Fibroblast of mammary gland (primary cell): ENCODE measurements around the gene AGMAT.

Source experiments
- DNase-seq: peaks from one replicate; pipeline ENCODE4 v3.0.0-alpha.2; 2010; ENCODE audit warnings: low read depth
- H3K4me3 ChIP-seq: 2 replicates; pipeline ENCODE4 v1.5.1; 2011; ENCODE audit warnings: low read depth, mild to moderate bottlenecking, low read length, moderate library complexity; ENCODE audit not compliant: control insufficient read depth
- TF ChIP-seq, protein P1 (sequence below): conservative IDR thresholded peaks from 2 replicates; pipeline ENCODE4 v1.5.1; 2011; ENCODE audit warnings: low read depth, low read length, inconsistent platforms; ENCODE audit not compliant: control insufficient read depth, insufficient read depth

Gene AGMAT

DNA sequence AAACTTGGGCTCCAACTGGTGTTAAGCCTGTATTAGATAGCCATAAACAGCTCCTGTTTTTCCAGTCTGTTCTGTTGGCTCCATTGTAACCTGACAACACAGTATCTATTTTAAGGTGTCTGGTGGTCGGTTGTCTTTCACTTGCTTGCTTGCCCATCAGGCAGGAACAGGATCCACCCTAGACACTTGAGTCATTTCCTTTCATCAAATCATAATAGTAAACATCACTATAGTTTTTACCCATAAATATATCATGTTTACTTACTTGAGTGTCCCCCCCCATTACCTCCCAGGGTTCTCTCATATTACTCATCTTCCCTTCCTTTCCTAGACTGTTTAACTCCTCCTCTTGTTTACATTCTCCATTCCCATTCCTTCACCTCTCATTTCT is 35.3 kb upstream of the AGMAT start:
- DNase-seq, result peak; percentile 66
- TF ChIP-seq, protein P1, sequence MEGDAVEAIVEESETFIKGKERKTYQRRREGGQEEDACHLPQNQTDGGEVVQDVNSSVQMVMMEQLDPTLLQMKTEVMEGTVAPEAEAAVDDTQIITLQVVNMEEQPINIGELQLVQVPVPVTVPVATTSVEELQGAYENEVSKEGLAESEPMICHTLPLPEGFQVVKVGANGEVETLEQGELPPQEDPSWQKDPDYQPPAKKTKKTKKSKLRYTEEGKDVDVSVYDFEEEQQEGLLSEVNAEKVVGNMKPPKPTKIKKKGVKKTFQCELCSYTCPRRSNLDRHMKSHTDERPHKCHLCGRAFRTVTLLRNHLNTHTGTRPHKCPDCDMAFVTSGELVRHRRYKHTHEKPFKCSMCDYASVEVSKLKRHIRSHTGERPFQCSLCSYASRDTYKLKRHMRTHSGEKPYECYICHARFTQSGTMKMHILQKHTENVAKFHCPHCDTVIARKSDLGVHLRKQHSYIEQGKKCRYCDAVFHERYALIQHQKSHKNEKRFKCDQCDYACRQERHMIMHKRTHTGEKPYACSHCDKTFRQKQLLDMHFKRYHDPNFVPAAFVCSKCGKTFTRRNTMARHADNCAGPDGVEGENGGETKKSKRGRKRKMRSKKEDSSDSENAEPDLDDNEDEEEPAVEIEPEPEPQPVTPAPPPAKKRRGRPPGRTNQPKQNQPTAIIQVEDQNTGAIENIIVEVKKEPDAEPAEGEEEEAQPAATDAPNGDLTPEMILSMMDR, result no peak
- H3K4me3 ChIP-seq, result no peak overlapping the region

DNA sequence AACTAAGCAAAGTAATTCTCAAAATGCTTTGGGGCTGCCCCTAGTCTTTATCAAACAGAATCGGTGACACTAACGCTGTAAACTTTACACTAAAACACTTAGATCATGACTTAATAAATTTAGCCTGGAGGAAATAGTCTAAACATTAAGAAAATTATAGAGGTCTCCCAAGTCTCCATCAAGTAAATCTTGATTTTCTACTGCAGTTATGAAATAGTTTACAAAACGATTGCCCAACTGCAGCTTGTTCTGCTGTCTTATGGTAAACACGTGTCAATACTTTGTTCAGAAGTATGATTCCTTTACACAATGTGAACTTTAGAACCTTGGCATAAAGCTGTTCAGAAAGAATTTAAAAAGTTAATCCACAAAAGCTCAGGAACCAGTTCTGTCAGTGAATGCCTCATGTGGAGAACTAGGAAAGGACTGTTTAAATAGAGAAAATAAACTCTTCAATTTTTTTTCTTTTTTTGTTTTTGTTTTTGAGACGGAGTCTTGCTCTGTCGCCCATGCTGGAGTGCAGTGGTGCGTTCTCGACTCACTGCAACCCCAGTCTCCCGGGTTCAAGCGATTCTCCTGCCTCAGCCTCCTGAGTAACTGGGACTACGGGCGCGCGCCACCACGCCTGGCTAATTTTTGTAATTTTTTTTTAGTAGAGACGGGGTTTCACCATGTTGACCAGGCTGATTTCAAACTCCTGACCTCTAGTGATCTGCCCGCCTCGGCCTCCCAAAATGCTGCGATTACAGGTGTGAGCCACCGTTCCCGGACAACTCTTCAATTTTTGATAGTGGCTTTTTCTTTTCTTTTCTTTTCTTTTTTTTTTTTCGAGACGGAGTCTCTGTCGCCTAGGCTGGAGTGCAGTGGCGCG is 34.0 kb upstream of the AGMAT start:
- peak; percentile 86 for DNase-seq
- TF ChIP-seq, protein P1, result no peak
- peak overlapping the region; percentile 93 for H3K4me3 ChIP-seq

DNA sequence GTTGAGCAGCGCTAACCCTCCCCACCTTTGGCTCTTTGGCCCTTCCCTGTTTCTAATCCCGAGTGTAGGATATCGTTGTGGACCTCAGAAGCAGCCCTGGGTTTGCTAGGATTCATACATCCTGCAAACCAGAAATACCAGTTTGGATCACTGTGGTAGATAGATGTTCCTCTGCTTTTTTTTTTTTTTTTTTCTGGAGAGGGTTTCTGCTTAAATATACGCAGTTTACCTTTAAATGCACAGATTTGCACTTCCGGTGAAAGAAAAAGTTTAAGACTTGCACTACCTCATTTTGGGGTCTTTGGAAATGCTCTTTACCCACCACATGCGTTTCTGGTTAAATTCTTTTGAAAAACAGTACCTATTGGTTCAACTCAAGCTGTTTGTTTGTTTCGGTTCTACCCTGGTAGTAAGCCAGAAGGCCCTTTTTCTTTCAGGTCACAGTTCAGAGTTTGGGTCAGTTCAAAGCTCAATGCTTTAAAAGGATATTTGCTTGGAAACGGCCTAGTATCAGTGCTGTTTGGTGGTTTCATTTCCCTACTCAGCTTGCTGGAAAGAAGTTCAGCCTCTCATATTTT is 33.3 kb upstream of the AGMAT start:
- DNase-seq, result peak; percentile 15
- TF ChIP-seq, protein P1, result no peak
- H3K4me3 ChIP-seq, result peak overlapping the region; percentile 93

DNA sequence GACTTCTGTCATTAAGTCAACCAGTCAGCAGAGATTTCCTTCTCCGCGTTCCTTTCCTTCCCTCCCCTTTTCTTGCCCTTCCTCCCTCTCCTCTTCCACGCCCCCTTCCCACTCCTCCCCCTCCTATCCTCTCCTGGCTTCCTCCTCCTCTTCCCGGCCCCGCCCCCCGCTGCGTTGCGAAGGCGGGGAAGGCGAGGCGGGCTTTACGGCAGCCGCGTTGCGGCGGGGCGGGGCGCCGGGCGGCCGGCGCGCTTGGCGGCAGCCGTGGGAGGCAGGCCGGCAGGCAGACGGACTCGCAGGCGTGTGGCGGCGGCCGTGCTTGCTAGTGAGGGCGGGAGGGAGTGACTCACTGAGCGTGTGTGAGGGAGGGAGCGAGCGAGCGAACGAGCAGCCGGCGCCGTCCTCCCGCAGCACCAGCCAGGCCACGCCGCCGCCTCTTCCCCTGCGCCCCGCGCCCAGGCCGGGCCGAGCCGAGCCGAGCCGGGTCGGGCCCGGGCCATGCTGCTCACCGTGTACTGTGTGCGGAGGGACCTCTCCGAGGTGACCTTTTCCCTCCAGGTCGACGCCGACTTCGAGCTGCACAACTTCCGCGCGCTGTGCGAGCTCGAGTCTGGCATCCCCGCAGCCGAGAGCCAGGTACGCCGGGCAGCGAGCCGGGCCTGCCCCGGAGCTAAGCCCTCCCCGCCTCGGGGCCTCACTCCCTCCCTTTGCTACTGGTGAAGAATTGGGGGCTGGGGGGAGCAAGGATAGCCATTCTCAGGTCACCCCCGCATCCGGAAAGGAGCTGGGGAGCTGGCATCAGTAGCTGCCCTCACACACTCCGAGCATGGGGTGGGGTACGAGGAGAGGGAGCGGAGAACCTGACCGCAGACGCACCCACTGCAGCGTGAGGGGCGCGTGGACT is 32.6 kb upstream of the AGMAT start, which contains the start of gene DDI2:
Gene DDI2 (plus strand): TSS at position 286 of the 904 bp plus-strand sequence. CDS start 213 bp downstream, at position 499.
- peak; percentile 97 for DNase-seq
- peak within 1 kb of the TSS; percentile 93 for H3K4me3 ChIP-seq
- TF ChIP-seq, protein P1, result no peak

DNA sequence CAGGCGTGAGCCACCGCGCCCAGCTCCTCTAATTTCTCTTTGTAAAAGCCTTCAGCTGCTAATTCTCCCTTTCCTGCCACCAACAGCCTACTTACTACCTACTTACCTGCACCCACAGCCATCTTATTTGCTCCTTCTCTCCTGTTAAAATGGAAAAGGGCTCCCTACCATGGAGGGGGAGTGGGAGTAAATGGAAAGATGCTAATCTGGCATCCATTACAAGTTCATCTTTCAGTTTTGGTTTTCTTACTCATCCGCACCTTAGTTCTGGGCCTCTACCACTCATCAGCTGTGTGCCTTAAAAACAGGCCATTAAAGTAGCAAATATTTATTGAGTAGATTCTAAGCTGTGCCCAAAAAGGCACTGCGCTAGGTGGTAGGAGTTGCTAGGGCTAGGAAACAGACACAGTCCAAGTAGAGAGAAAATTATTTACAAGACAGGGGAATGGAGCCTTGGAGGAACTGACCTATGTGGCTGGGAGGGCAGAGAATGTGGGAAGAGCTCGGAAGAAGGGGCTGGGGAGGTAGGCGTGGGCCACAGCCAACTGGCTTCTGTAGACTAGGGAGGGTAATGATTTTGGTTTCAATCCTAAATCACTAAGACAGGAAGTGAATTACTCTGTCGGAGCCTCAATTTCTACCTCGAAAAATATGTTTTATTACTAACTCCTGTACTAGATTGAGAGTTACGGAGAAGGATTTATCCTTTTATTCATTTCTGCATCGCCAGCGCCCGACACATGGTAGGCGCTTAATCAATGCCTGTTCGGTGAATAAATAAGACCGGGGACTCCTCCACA is 31.7 kb upstream of the AGMAT start:
- DNase-seq, result peak; percentile 56
- H3K4me3 ChIP-seq, result peak overlapping the region; percentile 64
- TF ChIP-seq, protein P1, result no peak

DNA sequence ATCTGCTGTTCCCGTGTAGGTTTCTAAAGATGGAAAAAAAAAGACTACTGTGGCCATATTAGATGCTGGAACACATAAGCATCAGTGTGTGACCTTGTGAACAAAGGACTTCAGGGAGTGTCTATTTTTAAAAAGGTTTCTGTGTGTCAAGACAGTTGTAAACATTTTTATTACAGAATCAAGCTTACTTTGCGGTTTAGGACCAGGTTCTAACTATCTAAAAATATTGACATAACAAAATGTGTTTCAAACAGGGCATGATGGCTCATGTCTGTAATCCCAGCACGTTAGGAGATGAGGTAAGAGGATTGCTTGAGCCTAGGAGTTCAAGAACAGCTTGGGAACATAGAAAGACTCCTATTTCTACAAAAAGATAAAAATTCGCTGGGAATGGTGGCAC is 25.3 kb upstream of the AGMAT start:
- DNase-seq, result no peak
- no peak overlapping the region for H3K4me3 ChIP-seq
- TF ChIP-seq, protein P1, result no peak
